GM19468 (cell line): ENCODE results near the gene MRPL54.

Experiments used
- ATAC-seq: cut with Tn5 transposase; IDR thresholded peaks from one replicate; pipeline ENCODE4 v1.9.1; 2021; ENCODE audit warnings: mild to moderate bottlenecking, moderate library complexity, moderate number of reproducible peaks; ENCODE audit not compliant: unreplicated experiment; ENCODE audit errors: extremely low read depth

Gene MRPL54

GRCh38 chr19:3767050-3767449 is 4.6 kb downstream of the MRPL54 start:
- ATAC-seq: no peak

- ATAC-seq: no peak
These were observed 5.7 kb downstream of the MRPL54 start for GRCh38 chr19:3768015-3768747.

DNA sequence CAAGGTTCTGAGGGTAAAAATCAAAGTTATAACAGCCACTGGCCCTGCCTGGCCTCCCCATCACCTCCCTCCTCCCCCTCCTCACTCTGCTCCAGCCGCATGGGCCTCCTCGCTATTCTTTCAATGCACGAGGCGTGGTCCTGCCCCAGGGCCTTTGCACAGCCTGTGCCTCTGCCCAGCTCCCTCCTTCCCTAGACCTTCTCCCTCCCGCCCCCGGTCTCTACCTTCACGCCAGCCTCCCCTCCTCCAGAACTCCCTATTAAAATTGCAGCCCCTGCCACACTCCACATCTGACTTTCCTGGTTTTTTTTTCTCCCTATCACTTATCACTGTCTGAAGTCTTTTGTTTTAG is 6.2 kb downstream of the MRPL54 start:
- ATAC-seq: no peak

DNA sequence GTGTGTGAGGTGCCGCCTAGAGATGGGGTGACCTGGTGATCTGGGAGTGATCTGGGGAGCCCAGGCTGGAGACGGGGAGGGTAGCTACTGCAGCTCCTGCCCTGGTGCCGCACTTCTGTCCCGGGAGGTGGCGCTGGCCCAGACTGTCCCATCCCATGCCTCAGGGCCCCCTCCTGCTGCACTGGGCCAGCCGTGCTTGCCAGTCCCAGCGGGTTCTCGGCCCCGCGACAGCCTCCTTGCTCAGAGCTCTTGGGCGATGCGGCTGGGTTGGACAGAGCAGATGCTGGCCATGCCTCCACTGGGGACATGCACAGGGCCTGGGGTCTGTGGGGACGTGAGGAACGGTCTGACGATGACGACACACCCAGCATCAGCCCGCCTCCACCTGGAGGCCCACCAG is 7.0 kb downstream of the MRPL54 start:
- no peak for ATAC-seq

DNA sequence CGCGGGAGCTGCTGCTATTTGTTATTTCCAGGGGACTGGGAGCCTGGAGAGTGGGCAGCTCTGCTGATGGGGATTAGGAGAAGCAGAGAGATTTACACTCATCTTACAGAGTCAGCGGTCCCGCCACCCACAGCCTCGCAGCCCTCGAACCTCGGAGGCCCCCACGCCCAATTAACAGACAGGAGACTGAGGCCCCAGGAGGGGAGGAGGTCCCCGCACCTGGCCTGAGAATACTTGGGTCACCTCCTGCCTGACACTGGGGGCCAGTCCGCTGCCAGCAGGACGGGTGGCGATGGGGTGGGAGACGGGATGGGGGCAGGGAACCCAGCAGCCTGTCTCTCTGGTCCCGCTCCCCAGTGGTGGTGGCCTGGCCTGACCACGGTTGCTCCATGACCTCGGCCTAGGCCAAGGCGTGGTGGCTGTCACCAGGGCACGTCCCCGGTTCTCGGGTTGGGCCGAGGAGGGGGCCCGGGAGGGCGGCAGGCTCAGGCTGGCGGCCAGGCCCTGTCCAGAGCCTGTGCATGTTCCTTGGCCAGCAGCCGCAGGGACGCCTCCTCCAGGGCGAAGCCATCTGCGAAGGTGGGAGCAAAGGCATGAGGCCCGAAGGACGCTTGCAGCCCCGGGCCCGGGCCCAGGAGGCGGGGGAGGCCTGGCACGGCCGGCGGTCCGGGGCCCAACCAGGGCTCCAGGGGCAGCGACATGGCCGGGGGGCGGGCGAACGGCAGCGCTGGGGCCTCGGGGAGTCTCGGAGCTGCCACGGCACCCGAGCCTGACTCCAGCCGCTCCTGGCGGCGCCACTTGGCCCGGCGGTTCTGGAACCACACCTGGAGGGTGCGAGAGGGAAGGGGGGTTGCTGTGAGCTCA is 7.9 kb downstream of the MRPL54 start:
- ATAC-seq: no peak

DNA sequence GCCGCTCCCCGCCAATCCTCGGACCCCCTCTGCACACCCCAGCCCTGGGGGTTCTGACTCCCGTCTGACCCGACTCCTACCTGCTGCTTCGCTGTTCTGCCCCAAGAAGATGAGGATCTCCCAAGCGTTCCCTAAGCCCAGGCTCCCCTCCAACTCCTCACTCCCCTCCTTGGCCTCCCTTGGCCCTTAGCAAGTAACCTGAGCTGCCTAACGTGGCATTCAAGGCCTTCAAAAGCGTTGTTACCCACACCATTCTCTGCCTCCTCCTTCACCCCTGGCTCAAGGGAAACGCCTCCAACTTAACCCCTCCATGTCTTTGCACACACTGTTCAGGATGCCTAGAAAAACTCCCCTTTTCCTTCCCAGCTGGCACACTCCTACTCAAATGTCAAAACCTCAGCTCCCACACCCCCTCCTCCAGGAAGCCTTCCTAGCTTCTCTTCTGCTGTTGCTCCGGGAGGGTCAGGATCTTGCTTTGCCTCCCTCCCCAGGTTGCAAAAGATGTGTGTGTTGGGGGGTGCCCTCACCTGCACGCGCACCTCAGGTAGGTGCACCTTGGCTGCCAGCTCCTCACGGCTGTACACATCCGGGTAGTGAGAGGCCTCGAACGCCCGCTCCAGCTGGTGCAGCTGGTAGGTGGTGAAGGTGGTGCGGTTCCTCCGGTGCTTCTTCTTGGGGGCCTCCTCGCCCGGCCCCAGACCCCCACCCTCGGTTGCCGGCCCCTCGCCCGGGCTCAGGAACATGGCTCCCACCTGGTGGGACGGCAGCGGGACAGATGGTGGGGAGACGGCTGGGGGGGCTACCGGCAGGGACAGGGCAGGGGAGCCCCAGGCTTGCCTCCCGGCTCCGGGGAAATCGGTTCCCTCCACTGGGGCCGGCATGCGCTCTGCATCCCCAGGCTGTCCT is 8.8 kb downstream of the MRPL54 start:
- no peak for ATAC-seq

DNA sequence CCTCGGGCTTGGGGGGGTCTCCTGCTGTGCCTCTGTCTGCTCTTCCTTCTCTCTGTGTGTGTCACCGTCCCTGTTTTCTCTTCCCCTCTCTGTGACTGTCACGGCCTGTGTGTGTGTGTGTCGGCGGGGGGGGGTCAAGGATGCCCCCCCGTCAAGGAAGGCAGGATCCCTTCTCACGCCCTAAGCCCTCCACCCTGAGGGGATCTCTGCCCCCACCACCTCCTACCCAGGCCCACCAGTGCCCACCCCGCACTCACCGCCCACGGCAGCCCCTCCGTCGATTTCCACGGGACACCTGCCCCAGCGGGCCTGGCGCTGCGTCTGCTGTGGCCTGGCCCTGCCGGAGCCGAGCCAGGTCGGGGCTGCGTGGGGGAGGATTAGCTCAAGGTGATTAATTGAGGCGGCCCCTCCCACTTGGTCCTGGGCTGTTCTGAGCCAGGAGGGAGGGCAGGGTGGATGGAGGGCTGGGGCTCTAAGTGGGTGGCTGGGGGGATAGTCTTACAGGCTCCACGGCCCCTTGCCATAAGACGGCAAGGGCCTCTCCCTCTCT is 9.5 kb downstream of the MRPL54 start, which contains the start of gene RAX2:
TSS of gene RAX2 (minus strand) at position 323 of the 550 bp plus-strand sequence. CDS start 486 bp downstream, outside the sequence.
- ATAC-seq: no peak

DNA sequence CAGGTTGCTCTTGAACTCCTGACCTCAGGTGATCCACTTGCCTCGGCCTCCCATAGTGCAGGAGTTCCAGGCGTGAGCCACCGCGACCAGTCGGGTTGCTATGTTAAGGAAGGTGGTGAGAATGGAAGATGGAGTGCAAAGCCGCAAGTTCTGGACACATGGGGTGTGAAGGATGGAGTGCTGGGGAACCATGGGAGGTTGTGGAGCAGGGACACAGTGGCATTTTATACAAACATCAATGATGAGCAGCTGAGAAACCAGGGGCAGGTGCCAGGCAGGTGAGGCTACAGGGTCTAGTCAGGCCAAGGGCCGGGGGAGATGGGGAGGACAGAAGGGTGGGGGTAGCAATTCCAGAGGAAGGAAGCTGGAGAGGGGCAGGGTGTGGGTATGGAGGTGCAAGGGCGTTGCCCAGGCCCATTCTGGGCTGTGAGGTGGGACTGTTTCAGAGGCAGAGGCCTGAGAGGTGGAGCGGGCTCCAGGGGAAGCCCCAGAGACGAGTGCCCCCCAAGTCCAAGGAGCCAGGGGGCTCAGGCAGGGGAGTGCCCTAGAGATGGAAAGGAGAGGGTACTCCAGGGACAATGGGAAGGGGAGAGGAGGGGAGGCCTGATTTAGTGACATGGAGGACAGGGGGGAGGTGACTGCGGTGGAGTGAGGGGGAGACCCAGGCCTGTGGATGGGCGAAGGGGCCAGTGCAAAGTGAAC is 11.5 kb downstream of the MRPL54 start:
- ATAC-seq: no peak

GRCh38 chr19:3774621-3775373 is 12.3 kb downstream of the MRPL54 start:
- no peak for ATAC-seq

GRCh38 chr19:3775374-3775711 is 12.9 kb downstream of the MRPL54 start:
- no peak for ATAC-seq

DNA sequence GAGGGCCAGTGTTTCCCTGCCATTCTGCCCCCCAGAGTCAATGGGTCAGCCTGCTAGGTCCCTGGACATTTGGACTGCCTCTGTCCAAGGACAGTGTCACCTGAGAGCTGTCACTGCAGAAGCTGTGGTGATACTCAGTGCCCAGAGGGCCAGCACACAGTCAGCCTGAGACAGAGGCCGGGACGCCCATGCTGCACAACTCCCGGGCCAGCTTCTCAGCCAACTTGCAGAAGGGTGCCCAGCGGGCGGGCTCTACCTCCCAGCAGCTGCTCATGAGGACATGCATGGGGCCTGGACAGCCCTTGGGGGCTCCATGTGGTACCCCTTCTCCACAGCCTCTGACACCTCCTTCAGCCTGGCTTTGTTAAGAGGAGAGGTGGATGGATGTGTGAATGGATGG is 13.3 kb downstream of the MRPL54 start:
- ATAC-seq: no peak

DNA sequence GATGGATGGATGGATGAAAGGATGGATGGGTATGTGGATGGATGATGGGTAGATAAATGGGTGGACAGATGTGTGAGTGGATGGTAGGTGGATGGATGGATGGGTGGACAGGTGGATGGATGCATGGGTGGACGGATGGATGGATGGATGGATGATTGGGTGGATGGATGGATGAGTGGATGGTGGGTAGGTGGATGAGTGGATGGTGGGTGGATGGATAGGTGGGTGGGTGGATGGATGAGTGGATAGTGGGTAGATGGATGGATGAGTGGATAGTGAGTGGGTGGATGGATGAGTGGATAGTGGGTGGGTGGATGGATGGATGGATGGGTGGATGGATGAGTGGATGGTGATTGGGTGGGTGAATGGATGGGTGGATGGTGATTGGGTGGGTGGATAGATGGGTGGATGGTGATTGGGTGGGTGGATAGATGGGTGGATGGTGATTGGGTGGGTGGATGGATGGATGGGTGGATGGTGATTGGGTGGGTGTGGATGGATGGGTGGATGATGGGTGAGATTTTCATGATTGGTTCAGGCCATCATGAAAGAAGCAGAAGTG is 14.1 kb downstream of the MRPL54 start:
- no peak for ATAC-seq

GRCh38 chr19:3778104-3778867 is 15.8 kb downstream of the MRPL54 start:
- ATAC-seq: no peak

- ATAC-seq: no peak
These were observed 16.6 kb downstream of the MRPL54 start for GRCh38 chr19:3778899-3779723.

GRCh38 chr19:3780786-3781304 is 18.4 kb downstream of the MRPL54 start:
- no peak for ATAC-seq

GRCh38 chr19:3781603-3782002 is 19.1 kb downstream of the MRPL54 start:
- no peak for ATAC-seq

- no peak for ATAC-seq
These were observed 19.8 kb downstream of the MRPL54 start for GRCh38 chr19:3782330-3782729.
